Suprapubic skin (tissue), 3 donors: ENCODE results near the gene GIT2.

Experiments used
- EP300 ChIP-seq: sonication (generic); formaldehyde crosslinking; IDR thresholded peaks from one replicate; pipeline ENCODE4 v1.6.1; 2017; ENCODE audit warnings: antibody characterized with exemption
- TF ChIP-seq, protein P1 (sequence below), 2 donors: fragments of 200-600 bp in 1 of 2; fragments of 450-650 bp in 1 of 2; sonication (generic) in 1 of 2; IDR thresholded peaks; one replicate each; pipeline ENCODE4 v1.5.1; 2016 to 2019; ENCODE audit warnings: antibody characterized with exemption in 2 of 2, mild to moderate bottlenecking in 1 of 2, moderate library complexity in 1 of 2

- TF ChIP-seq, protein P1, sequence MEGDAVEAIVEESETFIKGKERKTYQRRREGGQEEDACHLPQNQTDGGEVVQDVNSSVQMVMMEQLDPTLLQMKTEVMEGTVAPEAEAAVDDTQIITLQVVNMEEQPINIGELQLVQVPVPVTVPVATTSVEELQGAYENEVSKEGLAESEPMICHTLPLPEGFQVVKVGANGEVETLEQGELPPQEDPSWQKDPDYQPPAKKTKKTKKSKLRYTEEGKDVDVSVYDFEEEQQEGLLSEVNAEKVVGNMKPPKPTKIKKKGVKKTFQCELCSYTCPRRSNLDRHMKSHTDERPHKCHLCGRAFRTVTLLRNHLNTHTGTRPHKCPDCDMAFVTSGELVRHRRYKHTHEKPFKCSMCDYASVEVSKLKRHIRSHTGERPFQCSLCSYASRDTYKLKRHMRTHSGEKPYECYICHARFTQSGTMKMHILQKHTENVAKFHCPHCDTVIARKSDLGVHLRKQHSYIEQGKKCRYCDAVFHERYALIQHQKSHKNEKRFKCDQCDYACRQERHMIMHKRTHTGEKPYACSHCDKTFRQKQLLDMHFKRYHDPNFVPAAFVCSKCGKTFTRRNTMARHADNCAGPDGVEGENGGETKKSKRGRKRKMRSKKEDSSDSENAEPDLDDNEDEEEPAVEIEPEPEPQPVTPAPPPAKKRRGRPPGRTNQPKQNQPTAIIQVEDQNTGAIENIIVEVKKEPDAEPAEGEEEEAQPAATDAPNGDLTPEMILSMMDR (IDR thresholded peaks at IDR 0.05), result no peak
- no peak for TF ChIP-seq EP300
Measured at GRCh38 chr12:109931143-109931542, 65.0 kb downstream of the GIT2 start.
